HCT116 (cell line): ENCODE data around the gene CAPN2. TPM values are rescaled to one million over a fixed set of nuclear protein-coding genes. Genes with fewer than 3 reads are reported as not detected.

Experiments
- ATAC-seq: fragments of 200-7000 bp; cut with Tn5 transposase; 2 replicates; pipeline ENCODE4 v1.9.1; 2020; ENCODE audit warnings: mild to moderate bottlenecking, moderate library complexity
- BruUV-seq: library from RNA; stranded (reverse); fragments of 400-500 nt; replicated peaks from 2 replicates; lab custom pipeline; 2021; lab: Mats Ljungman, UMichigan
- CTCF ChIA-PET: fragments of 300-600 bp; sonication (Branson Sonifier 250); formaldehyde crosslinking; loops from one replicate; lab custom pipeline; 2021; ENCODE audit warnings: antibody characterized with exemption; lab: Charles Lee
- POLR2A ChIA-PET: fragments of 300-600, 350-600 bp; sonication (Branson Sonifier 250); formaldehyde crosslinking; loops from one replicate; lab custom pipeline; 2021; ENCODE audit warnings: antibody characterized with exemption; lab: Charles Lee
- RAD21 ChIA-PET, 2 experiments: fragments of 300-600 bp; sonication (Branson Sonifier 250); formaldehyde crosslinking; loops; one replicate each; lab custom pipeline; 2023; ENCODE audit warnings: low total read pairs in 2 of 2; ENCODE audit not compliant: uncharacterized antibody in 2 of 2, unreplicated experiment in 2 of 2, low non-redundant PET in 1 of 2; lab: Charles Lee
- DNase-seq: peaks from one replicate; pipeline ENCODE4 v3.0.0-alpha.2; 2010; ENCODE audit warnings: low read depth, low spot score
- H2AFZ ChIP-seq: fragments of 200-600 bp; shearing (Covaris generic), sonication (generic); 2 replicates; pipeline ENCODE4 v1.6.1; 2017; ENCODE audit warnings: low read depth, mixed run types, mixed read lengths, antibody characterized with exemption, low read length; ENCODE audit not compliant: poor library complexity, severe bottlenecking
- H3K27ac ChIP-seq: 2 replicates; pipeline ENCODE4 v1.5.1; 2012; ENCODE audit warnings: low read depth, low read length
- H3K27me3 ChIP-seq: fragments of 200-600 bp; sonication (generic); 2 replicates; pipeline ENCODE4 v1.6.1; 2016; ENCODE audit warnings: mixed run types, low read length, mixed read lengths; ENCODE audit not compliant: insufficient read depth
- H3K36me3 ChIP-seq, 2 experiments: fragments of 200-500 bp in 1 of 2; fragments of 200-600 bp in 1 of 2; sonication (Bioruptor generic) in 1 of 2; sonication (generic) in 1 of 2; 2 replicates each; pipeline versions ENCODE4 v1.5.1 to v1.6.1; 2014 to 2016; ENCODE audit warnings: low read length in 2 of 2, inconsistent platforms in 1 of 2, mixed read lengths in 1 of 2, mixed run types in 1 of 2; ENCODE audit not compliant: insufficient read depth in 2 of 2, control insufficient read depth in 1 of 2
- H3K4me1 ChIP-seq, 2 experiments: fragments of 200-600 bp in 1 of 2; sonication (generic) in 1 of 2; 2 replicates each; pipeline versions ENCODE4 v1.5.1 to v1.6.1; 2012 to 2017; ENCODE audit warnings: low read length in 2 of 2, inconsistent platforms in 1 of 2, mild to moderate bottlenecking in 1 of 2, mixed read lengths in 1 of 2, mixed run types in 1 of 2, moderate library complexity in 1 of 2; ENCODE audit not compliant: insufficient read depth in 2 of 2, control insufficient read depth in 1 of 2
- H3K4me2 ChIP-seq: fragments of 200-600 bp; sonication (generic); 2 replicates; pipeline ENCODE4 v1.6.1; 2017; ENCODE audit warnings: mixed run types, low read length, mixed read lengths
- H3K4me3 ChIP-seq, 2 experiments: fragments of 200-600 bp in 1 of 2; sonication (generic) in 1 of 2; replicated peaks in 1 of 2; 2 replicates each; pipeline ENCODE4 v1.5.1; 2011 to 2016; ENCODE audit warnings: low read length in 2 of 2, control low read depth in 1 of 2, low read depth in 1 of 2, mild to moderate bottlenecking in 1 of 2, mixed read lengths in 1 of 2, mixed run types in 1 of 2
- H3K79me2 ChIP-seq: fragments of 200-600 bp; sonication (generic); 2 replicates; pipeline ENCODE4 v1.6.1; 2017; ENCODE audit warnings: mild to moderate bottlenecking, mixed run types, low read length, moderate library complexity, mixed read lengths; ENCODE audit not compliant: insufficient read depth
- H3K9ac ChIP-seq: fragments of 200-600 bp; sonication (generic); 2 replicates; pipeline ENCODE4 v1.6.1; 2016; ENCODE audit warnings: low read length, mixed read lengths
- H3K9me2 ChIP-seq: fragments of 200-600 bp; sonication (generic), shearing (Covaris generic); 2 replicates; pipeline ENCODE4 v1.6.1; 2017; ENCODE audit warnings: mixed run types, mild to moderate bottlenecking, moderate library complexity; ENCODE audit not compliant: insufficient read depth
- H3K9me3 ChIP-seq, 2 experiments: fragments of 200-500 bp in 1 of 2; fragments of 200-600 bp in 1 of 2; sonication (Bioruptor generic) in 1 of 2; sonication (generic) in 1 of 2; 2 replicates each; pipeline ENCODE4 v1.6.1; 2014 to 2017; ENCODE audit warnings: low read length in 2 of 2, mixed read lengths in 2 of 2, inconsistent platforms in 1 of 2, low read depth in 1 of 2, mild to moderate bottlenecking in 1 of 2, mixed run types in 1 of 2, moderate library complexity in 1 of 2; ENCODE audit not compliant: control insufficient read depth in 1 of 2, insufficient read depth in 1 of 2
- H4K20me1 ChIP-seq: fragments of 200-600 bp; sonication (generic), shearing (Covaris generic); 2 replicates; pipeline ENCODE4 v1.6.1; 2017; ENCODE audit warnings: mixed run types, mild to moderate bottlenecking, moderate library complexity; ENCODE audit not compliant: insufficient read depth
- ATF3 ChIP-seq: IDR thresholded peaks from 2 replicates; pipeline ENCODE4 v1.6.1; 2012
- CBX3 ChIP-seq: IDR thresholded peaks from 2 replicates; pipeline ENCODE4 v1.6.1; 2012; ENCODE audit warnings: low read depth
- CEBPB ChIP-seq: IDR thresholded peaks from 2 replicates; pipeline ENCODE4 v1.6.1; 2012; ENCODE audit warnings: low read depth
- CTCF ChIP-seq, 3 experiments: fragments of 200-600 bp in 1 of 3; sonication (generic) in 1 of 3; IDR thresholded peaks in 2 of 3; conservative IDR thresholded peaks in 1 of 3; 2 replicates each; pipeline ENCODE4 v1.5.1; 2012 to 2017; ENCODE audit warnings: low read depth in 2 of 3, low read length in 2 of 3, antibody characterized with exemption in 1 of 3, borderline replicate concordance in 1 of 3, control low read depth in 1 of 3, mild to moderate bottlenecking in 1 of 3, mixed read lengths in 1 of 3, mixed run types in 1 of 3, moderate library complexity in 1 of 3; ENCODE audit not compliant: insufficient read depth in 1 of 3
- EGR1 ChIP-seq: IDR thresholded peaks from 2 replicates; pipeline ENCODE4 v1.6.1; 2012; ENCODE audit warnings: low read depth
- ELF1 ChIP-seq: IDR thresholded peaks from 2 replicates; pipeline ENCODE4 v1.6.1; 2012; ENCODE audit warnings: low read depth, borderline replicate concordance
- EZH2 ChIP-seq: fragments of 200-600 bp; sonication (generic); IDR thresholded peaks from 2 replicates; pipeline ENCODE4 v1.6.1; 2017; ENCODE audit warnings: antibody characterized with exemption, mixed run types
- FOSL1 ChIP-seq: IDR thresholded peaks from 2 replicates; pipeline ENCODE4 v1.6.1; 2012; ENCODE audit warnings: low read depth
- JUND ChIP-seq: IDR thresholded peaks from 2 replicates; pipeline ENCODE4 v1.6.1; 2012
- MAX ChIP-seq: IDR thresholded peaks from 2 replicates; pipeline ENCODE4 v1.6.1; 2012
- POLR2A ChIP-seq: IDR thresholded peaks from 2 replicates; pipeline ENCODE4 v1.7.0; 2011; ENCODE audit warnings: borderline replicate concordance; ENCODE audit not compliant: insufficient read depth, insufficient read length; ENCODE audit errors: extremely low read depth
- POLR2AphosphoS5 ChIP-seq: IDR thresholded peaks from 2 replicates; pipeline ENCODE4 v1.6.1; 2011; ENCODE audit warnings: mild to moderate bottlenecking, low read depth, low read length, moderate library complexity
- RAD21 ChIP-seq: IDR thresholded peaks from 2 replicates; pipeline ENCODE4 v1.6.1; 2012; ENCODE audit warnings: low read depth, mild to moderate bottlenecking
- SIN3A ChIP-seq: IDR thresholded peaks from 2 replicates; pipeline ENCODE4 v1.6.1; 2012; ENCODE audit warnings: low read depth
- SP1 ChIP-seq: IDR thresholded peaks from 2 replicates; pipeline ENCODE4 v1.6.1; 2012; ENCODE audit warnings: low read depth
- SRF ChIP-seq: IDR thresholded peaks from 2 replicates; pipeline ENCODE4 v1.6.1; 2012; ENCODE audit warnings: low read depth
- TCF7L2 ChIP-seq: IDR thresholded peaks from 2 replicates; pipeline ENCODE4 v1.7.0; 2011; ENCODE audit warnings: borderline replicate concordance, inconsistent platforms; ENCODE audit not compliant: insufficient read depth, insufficient read length; ENCODE audit errors: extremely low read depth
- YY1 ChIP-seq: IDR thresholded peaks from 2 replicates; pipeline ENCODE4 v1.6.1; 2011; ENCODE audit warnings: low read length, low read depth, moderate library complexity, mild to moderate bottlenecking; ENCODE audit not compliant: insufficient replicate concordance; ENCODE audit errors: extremely low read depth
- ZBTB33 ChIP-seq: IDR thresholded peaks from 2 replicates; pipeline ENCODE4 v1.6.1; 2011; ENCODE audit warnings: mild to moderate bottlenecking, low read length, moderate library complexity; ENCODE audit not compliant: insufficient replicate concordance; ENCODE audit errors: extremely low read depth
- ZFX ChIP-seq: fragments of 450-650 bp; IDR thresholded peaks from 2 replicates; pipeline ENCODE4 v1.6.1; 2017
- ZNF274 ChIP-seq: fragments of 200-500 bp; sonication (Bioruptor generic); IDR thresholded peaks from 2 replicates; pipeline ENCODE4 v1.6.1; 2014; ENCODE audit warnings: mild to moderate bottlenecking, low read depth, low read length, inconsistent platforms
- intact Hi-C: fragments of 100-400 bp; cut with micrococcal nuclease; formaldehyde crosslinking; loops from 2 replicates; pipeline ENCODE4 v1.10.0; 2022
- total RNA-seq: library from RNA; stranded (reverse); gene quantifications from one replicate; pipeline ENCODE4 v1.2.1, GENCODE V29; 2021; ENCODE audit not compliant: unreplicated experiment

CAPN2 gene
- total RNA-seq, 1 experiment from 2014 or later: 173 TPM

GRCh38 chr1:223726380-223727001, 14.2 kb downstream of the CAPN2 start:
- H4K20me1 ChIP-seq: no peaks in the 10 kb centered on the region
- H3K9me2 ChIP-seq: no peaks in the 10 kb centered on the region
- ChIA-PET CTCF (no interaction called here), POLR2A (interaction anchor here (0.6 to 2.3 kb wide), 2 partner anchors 25 to 755 kb away, joined by 4 to 8 read pairs; no protein-coding TSS in a partner anchor), RAD21 (no interaction called here)
- H3K27ac ChIP-seq: peak overlapping the region; percentile 90
- no peak overlapping the region for H2AFZ ChIP-seq
- ATAC-seq (peak; percentile 90), DNase-seq (peak; percentile 57)
- H3K4me2 ChIP-seq: peak overlapping the region; percentile 92
- peaks cover 24 to 82% of the 10 kb centered on the region in 2 experiments for H3K4me1 ChIP-seq
- intact Hi-C loops: no loop called here
- H3K4me3 ChIP-seq: peak overlapping the region; percentile 26 to 49
- no TSS peak for BruUV-seq
- H3K79me2 ChIP-seq: peaks cover 99% of the 10 kb centered on the region
- H3K9ac ChIP-seq: peak overlapping the region; percentile 71
- H3K27me3 ChIP-seq: no peaks in the 10 kb centered on the region
- no peaks in the 10 kb centered on the region for H3K9me3 ChIP-seq
- H3K36me3 ChIP-seq: peaks cover 2 to 54% of the 10 kb centered on the region in 2 experiments; a peak in 2 of 4 replicates
- no peak for TF ChIP-seq ZNF274
- TF ChIP-seq RAD21: no peak
- peak; percentile 82 for TF ChIP-seq POLR2AphosphoS5
- TF ChIP-seq SP1: peak; percentile 79
- no peak for TF ChIP-seq ZBTB33
- TF ChIP-seq CTCF (IDR thresholded peaks at IDR 0.05 in 2 of 3, conservative IDR thresholded peaks at IDR 0.05 in 1 of 3; ENCODE audit: borderline replicate concordance in 1 of 3, insufficient read depth in 1 of 3, low read depth in 2 of 3, low read length in 2 of 3): no peak
- TF ChIP-seq CBX3: peak; percentile 46; the same call in 1 of the 2 replicates
- no peak; the same call in 1 of the 2 replicates for TF ChIP-seq CEBPB
- TF ChIP-seq POLR2A: no peak
- no peak for TF ChIP-seq EGR1
- peak; percentile 35; the same call in 1 of the 2 replicates for TF ChIP-seq SIN3A
- TF ChIP-seq ATF3: no peak
- TF ChIP-seq YY1: no peak
- TF ChIP-seq SRF: peak; percentile 68; the same call in 1 of the 2 replicates
- TF ChIP-seq FOSL1: peak; percentile 95
- peak; percentile 66 for TF ChIP-seq TCF7L2
- TF ChIP-seq JUND: peak; percentile 96
- TF ChIP-seq EZH2: no peak
- no peak for TF ChIP-seq ELF1
- no peak for TF ChIP-seq ZFX
- TF ChIP-seq MAX: peak; percentile 93
